Sigmoid colon (tissue), 7 donors: ENCODE measurements around the gene PNPLA1. TPM values are rescaled to one million over a fixed set of nuclear protein-coding genes. Genes with fewer than 3 reads are reported as not detected.

Experiments used
- DNase-seq: peaks from one replicate; pipeline ENCODE4 v3.0.0-alpha.2; 2019
- H3K27ac ChIP-seq, 4 donors: fragments of 200-600 bp; sonication (generic); one replicate each; pipeline ENCODE4 v1.5.1; 2016 to 2019; ENCODE audit warnings: mild to moderate bottlenecking in 1 of 4
- H3K27me3 ChIP-seq, 3 donors: fragments of 200-600 bp; sonication (generic); one replicate each; pipeline ENCODE4 v1.5.1; 2019; ENCODE audit warnings: mild to moderate bottlenecking in 1 of 3
- H3K36me3 ChIP-seq, 4 donors: fragments of 200-600 bp; sonication (generic); one replicate each; pipeline ENCODE4 v1.5.1; 2016 to 2019
- H3K4me1 ChIP-seq, 4 donors: fragments of 200-600 bp; sonication (generic); one replicate each; pipeline ENCODE4 v1.5.1; 2017 to 2019
- H3K4me3 ChIP-seq, 4 donors: fragments of 200-600 bp; sonication (generic); one replicate each; pipeline ENCODE4 v1.5.1; 2017 to 2019; ENCODE audit warnings: mild to moderate bottlenecking in 2 of 4, moderate library complexity in 1 of 4
- H3K9me3 ChIP-seq, 4 donors: fragments of 200-600 bp in 3 of 4; sonication (generic) in 3 of 4; one replicate each; pipeline versions ENCODE4 v1.5.1 to v1.6.1; 2013 to 2019
- CTCF ChIP-seq, 4 experiments: fragments of 450-650 bp in 3 of 4; fragments of 200-600 bp in 1 of 4; IDR thresholded peaks; one replicate each; pipeline ENCODE4 v1.5.1; 2016 to 2019; ENCODE audit warnings: antibody characterized with exemption in 4 of 4, mild to moderate bottlenecking in 3 of 4, moderate library complexity in 2 of 4
- EP300 ChIP-seq, 4 donors: sonication (generic); formaldehyde crosslinking; IDR thresholded peaks; one replicate each; pipeline ENCODE4 v1.6.1; 2017; ENCODE audit warnings: antibody characterized with exemption in 4 of 4
- POLR2A ChIP-seq, 2 donors: fragments of 450-650 bp; IDR thresholded peaks; one replicate each; pipeline ENCODE4 v1.6.1; 2016; ENCODE audit warnings: antibody characterized with exemption in 2 of 2, mild to moderate bottlenecking in 2 of 2, moderate library complexity in 2 of 2
- POLR2AphosphoS5 ChIP-seq, 4 donors: sonication (generic); formaldehyde crosslinking; IDR thresholded peaks; one replicate each; pipeline ENCODE4 v1.6.1; 2017; ENCODE audit warnings: antibody characterized with exemption in 4 of 4
- WGBS, 2 donors: extraction: QIAGEN DNeasy Blood & Tissue Kit; methylation state at CpG; one replicate each; pipeline ENCODE4 v1.1.7; 2013; 5-methylcytosine and 5-hydroxymethylcytosine counted together
- intact Hi-C: fragments of 100-400 bp; cut with DNase I; formaldehyde crosslinking; loops from one replicate; pipeline ENCODE4 v1.15.1; 2023
- polyA plus RNA-seq, 3 donors: library from polyadenylated mRNA; stranded (reverse); fragments of 200-250 nt; gene quantifications; one replicate each; pipeline ENCODE4 v1.2.3, GENCODE V29; 2013
- total RNA-seq, 4 donors: library from RNA; depleted of rRNA; stranded (reverse); fragments of >200 nt; gene quantifications; one replicate each; pipeline ENCODE4 v1.1.0, GENCODE V29; 2016
- donor health status: healthy with polysubstance abuse.
- donor health status: Bipolar disorder and iron deficiency.
- donor health status: healthy.

PNPLA1 gene
- total and polyA plus RNA-seq, 7 donors: 0.20 to 0.46 TPM; not detected in 5

- TF ChIP-seq CTCF (IDR thresholded peaks at IDR 0.05) (no peak), POLR2AphosphoS5 (IDR thresholded peaks at IDR 0.05) (no peak), EP300 (IDR thresholded peaks at IDR 0.05) (no peak), POLR2A (IDR thresholded peaks at IDR 0.05) (no peak)
- intact Hi-C loops: no loop called here
These were observed 10.6 kb downstream of the PNPLA1 start for GRCh38 chr6:36280467-36280866.

GRCh38 chr6:36280983-36281382, 11.1 kb downstream of the PNPLA1 start:
- Histone ChIP-seq H3K4me1 (no peaks in the 10 kb centered on the region), H3K27ac (no peak overlapping the region), H3K4me3 (no peak overlapping the region), H3K27me3 (peaks cover 0 to 28% (median 15%) of the 10 kb centered on the region in 3 donors), H3K36me3 (no peaks in the 10 kb centered on the region), H3K9me3 (no peaks in the 10 kb centered on the region)
- DNase-seq: no peak
- no peak for TF ChIP-seq POLR2AphosphoS5 (IDR thresholded peaks at IDR 0.05)
- WGBS, 2 donors: 89 to 91% methylated on average over 4 of the region's 4 CpGs
- intact Hi-C loops: no loop called here

More at GRCh38 chr6:36280467-36280866, 10.6 kb downstream of the PNPLA1 start:
- Histone ChIP-seq H3K36me3 (no peaks in the 10 kb centered on the region), H3K27me3 (peaks cover 0 to 23% (median 10%) of the 10 kb centered on the region in 3 donors), H3K4me1 (no peaks in the 10 kb centered on the region), H3K4me3 (no peak overlapping the region), H3K27ac (no peak overlapping the region), H3K9me3 (no peaks in the 10 kb centered on the region)
- DNase-seq: no peak
- WGBS, 2 donors: 68 to 75% methylated on average over 3 of the region's 3 CpGs

- H3K27me3 ChIP-seq: peaks cover 0 to 38% (median 16%) of the 10 kb centered on the region in 3 donors
- intact Hi-C loops: no loop called here
- no peak overlapping the region for H3K27ac ChIP-seq
- 89 to 93% methylated on average over 1 of the region's 1 CpG for WGBS, 2 donors
- H3K4me3 ChIP-seq: no peak overlapping the region
- H3K36me3 ChIP-seq: no peaks in the 10 kb centered on the region
- no peak for DNase-seq
- no peaks in the 10 kb centered on the region for H3K4me1 ChIP-seq
- H3K9me3 ChIP-seq: no peaks in the 10 kb centered on the region
- TF ChIP-seq CTCF (IDR thresholded peaks at IDR 0.05) (no peak), EP300 (IDR thresholded peaks at IDR 0.05) (no peak), POLR2AphosphoS5 (IDR thresholded peaks at IDR 0.05) (no peak), POLR2A (IDR thresholded peaks at IDR 0.05) (no peak)
These were observed 13.7 kb downstream of the PNPLA1 start for GRCh38 chr6:36283608-36284007.

- Histone ChIP-seq H3K27ac (no peak overlapping the region), H3K9me3 (no peaks in the 10 kb centered on the region), H3K4me3 (no peak overlapping the region), H3K4me1 (no peaks in the 10 kb centered on the region), H3K27me3 (peaks cover 0 to 38% (median 16%) of the 10 kb centered on the region in 3 donors), H3K36me3 (no peaks in the 10 kb centered on the region)
- intact Hi-C loops: no loop called here
- TF ChIP-seq EP300 (IDR thresholded peaks at IDR 0.05) (no peak), POLR2AphosphoS5 (IDR thresholded peaks at IDR 0.05) (no peak), POLR2A (IDR thresholded peaks at IDR 0.05) (no peak), CTCF (IDR thresholded peaks at IDR 0.05) (no peak)
- DNase-seq: no peak
- WGBS, 2 donors: 90 to 98% methylated on average over 1 of the region's 1 CpG
These were observed 14.5 kb downstream of the PNPLA1 start for GRCh38 chr6:36284359-36284758.

- H3K27me3 ChIP-seq: peaks cover 0 to 34% (median 16%) of the 10 kb centered on the region in 3 donors
- no peak overlapping the region for H3K27ac ChIP-seq
- H3K36me3 ChIP-seq: no peaks in the 10 kb centered on the region
- TF ChIP-seq POLR2AphosphoS5 (IDR thresholded peaks at IDR 0.05) (no peak), POLR2A (IDR thresholded peaks at IDR 0.05) (no peak), CTCF (IDR thresholded peaks at IDR 0.05) (no peak), EP300 (IDR thresholded peaks at IDR 0.05) (no peak)
- intact Hi-C loops: no loop called here
- no peaks in the 10 kb centered on the region for H3K9me3 ChIP-seq
- no peaks in the 10 kb centered on the region for H3K4me1 ChIP-seq
- no peak for DNase-seq
- H3K4me3 ChIP-seq: no peak overlapping the region
- WGBS, 2 donors: 18 to 43% methylated on average over 26 of the region's 26 CpGs
These were observed 15.4 kb downstream of the PNPLA1 start for GRCh38 chr6:36285187-36285671.
